ENCODE measurements around the gene BZW1.

The BZW1 gene

DNA sequence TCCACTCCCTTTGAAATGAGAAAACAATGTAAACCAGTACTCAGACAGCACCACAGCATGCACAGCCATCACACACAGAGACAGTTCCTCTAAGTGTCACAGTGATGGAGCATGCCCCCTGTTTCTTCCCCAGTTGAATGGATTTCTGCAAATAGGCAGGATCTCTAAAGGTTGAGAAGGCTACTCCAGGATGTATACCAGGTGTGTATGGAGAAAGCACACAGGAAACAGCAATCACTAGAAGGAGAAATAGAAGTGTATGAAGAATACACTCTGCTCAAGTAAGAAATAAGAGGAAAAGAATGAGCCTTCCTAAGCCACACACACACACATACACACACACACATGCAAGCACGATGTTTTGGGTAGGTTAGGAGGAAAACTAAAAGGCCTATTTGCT lies 38.6 kb upstream of the BZW1 start:
- TF ChIP-seq Cebpa-rat (IDR thresholded peaks at IDR 0.05): no peak
- Histone ChIP-seq H4K20me1 (no peaks in the 10 kb centered on the region), H3K9ac (no peak overlapping the region), H3K36me3 (peaks cover 27% of the 10 kb centered on the region), H3K4me1 (no peaks in the 10 kb centered on the region; the same call in 1 of the 2 replicates), H3K27me3 (no peaks in the 10 kb centered on the region), H3K27ac (no peak overlapping the region), H3K4me2 (no peak overlapping the region; the same call in 1 of the 2 replicates), H3K9me3 (peaks cover 7% of the 10 kb centered on the region), H3K4me3 (no peak overlapping the region)

DNA sequence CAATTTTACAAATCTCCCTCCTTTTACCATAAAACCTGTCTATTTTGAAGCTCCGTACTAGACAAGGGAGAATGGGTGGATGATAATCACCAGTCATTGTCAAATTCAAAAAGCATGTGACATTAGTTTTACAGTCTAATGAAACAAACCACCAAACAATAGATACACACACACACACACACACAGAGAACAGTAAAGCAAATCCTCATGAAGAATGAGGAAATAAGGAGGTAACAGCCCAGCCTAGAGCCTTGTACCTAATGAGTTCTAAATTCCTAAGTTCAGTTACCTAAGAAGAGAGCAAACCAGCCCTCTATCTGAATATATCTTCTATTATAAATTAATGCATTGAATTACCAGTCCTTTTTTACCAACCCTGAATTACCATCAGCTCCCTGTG lies 36.8 kb upstream of the BZW1 start:
- no peak overlapping the region for H3K4me3 ChIP-seq
- H3K4me2 ChIP-seq: no peak overlapping the region
- no peak overlapping the region for H3K9ac ChIP-seq
- H4K20me1 ChIP-seq: no peaks in the 10 kb centered on the region
- H3K27me3 ChIP-seq: no peaks in the 10 kb centered on the region
- H3K4me1 ChIP-seq: no peaks in the 10 kb centered on the region; the same call in 1 of the 2 replicates
- H3K36me3 ChIP-seq: peaks cover 27% of the 10 kb centered on the region
- no peak for TF ChIP-seq Cebpa-rat (IDR thresholded peaks at IDR 0.05)
- H3K27ac ChIP-seq: no peak overlapping the region
- H3K9me3 ChIP-seq: peaks cover 7% of the 10 kb centered on the region

DNA sequence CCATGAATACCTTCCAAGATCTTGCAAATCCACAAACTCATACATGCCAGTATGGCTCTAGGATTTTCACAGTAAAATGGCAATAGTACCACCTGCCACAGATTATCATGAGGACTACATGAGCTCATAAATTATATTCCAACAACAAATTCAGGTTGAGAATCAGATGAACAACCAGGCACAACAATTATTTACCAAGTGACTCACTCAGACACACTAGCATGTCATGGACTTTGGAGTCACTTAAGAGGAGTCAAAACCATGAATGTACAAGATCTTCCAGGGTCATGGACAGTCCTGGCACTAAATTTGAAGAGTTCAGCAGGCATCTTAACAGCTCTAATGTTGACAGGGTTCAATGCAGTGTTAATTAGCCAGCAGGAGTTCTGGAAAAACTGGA lies 34.4 kb upstream of the BZW1 start:
- no peaks in the 10 kb centered on the region; the same call in 1 of the 2 replicates for H3K4me1 ChIP-seq
- H3K4me3 ChIP-seq: no peak overlapping the region
- H4K20me1 ChIP-seq: no peaks in the 10 kb centered on the region
- no peak overlapping the region for H3K27ac ChIP-seq
- TF ChIP-seq Cebpa-rat (IDR thresholded peaks at IDR 0.05): no peak
- peaks cover 25% of the 10 kb centered on the region for H3K36me3 ChIP-seq
- H3K4me2 ChIP-seq: no peak overlapping the region
- peaks cover 7% of the 10 kb centered on the region for H3K9me3 ChIP-seq
- no peak overlapping the region for H3K9ac ChIP-seq
- no peaks in the 10 kb centered on the region for H3K27me3 ChIP-seq

DNA sequence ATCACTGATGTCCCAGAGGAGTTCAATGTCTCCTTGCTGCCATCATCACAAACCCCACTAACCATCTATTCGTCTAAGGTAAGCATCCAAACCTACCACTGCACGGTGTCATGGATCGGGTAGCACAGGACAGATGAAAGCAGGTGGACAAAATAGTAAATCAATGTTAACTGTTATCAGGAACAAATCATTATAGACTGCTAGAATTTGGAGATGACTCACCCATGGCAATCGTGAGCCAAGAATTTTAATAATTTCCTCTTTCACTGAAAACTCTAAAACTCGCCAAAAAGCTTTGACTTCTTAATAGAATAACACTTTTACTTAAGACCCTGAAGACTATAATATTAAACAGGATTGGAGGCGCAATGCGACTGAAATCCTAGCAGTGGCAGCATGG lies 33.7 kb upstream of the BZW1 start:
- H3K27me3 ChIP-seq: no peaks in the 10 kb centered on the region
- H4K20me1 ChIP-seq: no peaks in the 10 kb centered on the region
- no peak overlapping the region for H3K4me3 ChIP-seq
- no peak overlapping the region for H3K9ac ChIP-seq
- peaks cover 18% of the 10 kb centered on the region for H3K36me3 ChIP-seq
- TF ChIP-seq Cebpa-rat (IDR thresholded peaks at IDR 0.05): no peak
- peaks cover 3% of the 10 kb centered on the region; the same call in 1 of the 2 replicates for H3K9me3 ChIP-seq
- no peak overlapping the region for H3K27ac ChIP-seq
- no peak overlapping the region for H3K4me2 ChIP-seq
- H3K4me1 ChIP-seq: no peaks in the 10 kb centered on the region

DNA sequence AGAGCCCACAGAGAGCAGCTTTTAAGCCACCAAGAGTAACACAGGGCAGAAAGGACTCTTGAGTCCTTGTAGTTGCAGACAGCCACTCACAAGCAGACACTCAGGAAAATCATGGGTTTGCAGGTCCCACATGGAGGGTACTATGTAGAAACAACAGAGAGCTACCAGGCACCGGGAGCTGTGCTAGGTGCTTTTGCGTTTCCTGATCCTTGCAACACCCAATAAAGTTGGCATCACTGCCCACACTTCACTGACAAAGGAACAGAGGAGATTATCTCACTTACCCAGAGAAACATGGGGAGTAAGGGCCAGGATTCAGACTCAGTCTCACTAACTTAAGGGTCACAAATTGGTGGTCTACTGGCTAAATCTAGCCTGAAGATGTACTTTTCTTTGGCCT lies 32.5 kb upstream of the BZW1 start:
- H3K27ac ChIP-seq: no peak overlapping the region
- no peak for TF ChIP-seq Cebpa-rat (IDR thresholded peaks at IDR 0.05)

DNA sequence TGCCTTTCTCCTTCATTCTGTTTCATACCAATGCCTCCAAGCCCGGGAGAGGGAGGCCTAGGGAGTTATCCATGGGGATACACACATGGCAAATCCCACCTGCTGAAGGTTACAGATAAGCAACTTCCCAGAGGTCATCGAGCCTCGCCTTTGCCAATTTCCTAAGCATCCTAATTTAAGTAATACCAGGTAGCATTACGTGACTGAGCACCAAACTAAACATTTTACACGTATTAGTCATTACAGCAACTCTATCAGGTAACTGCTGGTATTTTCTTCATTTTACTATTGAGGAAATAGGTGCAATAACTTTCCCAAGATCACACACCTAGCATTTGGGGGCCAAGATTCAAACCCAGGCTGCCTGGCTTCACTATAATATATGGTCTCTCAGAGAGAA lies 30.1 kb upstream of the BZW1 start:
- no peaks in the 10 kb centered on the region for H3K27me3 ChIP-seq
- H3K4me3 ChIP-seq: no peak overlapping the region
- peaks cover 21% of the 10 kb centered on the region; the same call in 1 of the 2 replicates for H3K36me3 ChIP-seq
- H4K20me1 ChIP-seq: no peaks in the 10 kb centered on the region
- no peak overlapping the region for H3K27ac ChIP-seq
- H3K9me3 ChIP-seq: no peaks in the 10 kb centered on the region
- no peak overlapping the region for H3K9ac ChIP-seq
- no peak for TF ChIP-seq Cebpa-rat (IDR thresholded peaks at IDR 0.05)
- no peak overlapping the region for H3K4me2 ChIP-seq
- no peaks in the 10 kb centered on the region for H3K4me1 ChIP-seq

More for the DNA sequence above, 32.5 kb upstream of the BZW1 start:
- Histone ChIP-seq H3K36me3 (peaks cover 19% of the 10 kb centered on the region; the same call in 1 of the 2 replicates), H3K4me2 (no peak overlapping the region), H3K4me3 (no peak overlapping the region), H3K9me3 (no peaks in the 10 kb centered on the region), H3K4me1 (no peaks in the 10 kb centered on the region), H4K20me1 (no peaks in the 10 kb centered on the region), H3K9ac (no peak overlapping the region), H3K27me3 (no peaks in the 10 kb centered on the region)

DNA sequence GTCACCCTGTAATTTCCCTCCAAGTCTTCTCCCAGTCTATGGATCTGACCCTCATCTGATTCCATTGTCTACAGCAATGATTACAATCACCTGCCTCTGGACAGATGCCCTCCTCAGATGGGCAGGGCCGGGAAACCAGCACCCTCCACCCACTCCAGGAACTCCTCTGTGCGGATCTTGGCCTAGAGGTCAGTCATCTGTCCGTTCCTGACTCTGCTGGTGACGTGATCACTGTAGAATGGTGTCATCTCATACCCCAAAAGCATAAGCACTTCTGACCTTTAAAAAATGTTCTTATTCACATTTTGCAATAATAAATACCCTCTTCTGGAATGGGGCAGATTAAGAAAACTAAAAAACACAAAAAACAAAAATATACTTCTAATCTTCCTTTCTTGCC lies 29.5 kb upstream of the BZW1 start:
- no peaks in the 10 kb centered on the region for H4K20me1 ChIP-seq
- H3K4me2 ChIP-seq: no peak overlapping the region
- H3K9ac ChIP-seq: no peak overlapping the region
- H3K27ac ChIP-seq: no peak overlapping the region
- no peak for TF ChIP-seq Cebpa-rat (IDR thresholded peaks at IDR 0.05)
- no peak overlapping the region for H3K4me3 ChIP-seq
- no peaks in the 10 kb centered on the region for H3K4me1 ChIP-seq
- no peaks in the 10 kb centered on the region for H3K27me3 ChIP-seq
- peaks cover 15% of the 10 kb centered on the region; the same call in 1 of the 2 replicates for H3K36me3 ChIP-seq
- H3K9me3 ChIP-seq: no peaks in the 10 kb centered on the region

DNA sequence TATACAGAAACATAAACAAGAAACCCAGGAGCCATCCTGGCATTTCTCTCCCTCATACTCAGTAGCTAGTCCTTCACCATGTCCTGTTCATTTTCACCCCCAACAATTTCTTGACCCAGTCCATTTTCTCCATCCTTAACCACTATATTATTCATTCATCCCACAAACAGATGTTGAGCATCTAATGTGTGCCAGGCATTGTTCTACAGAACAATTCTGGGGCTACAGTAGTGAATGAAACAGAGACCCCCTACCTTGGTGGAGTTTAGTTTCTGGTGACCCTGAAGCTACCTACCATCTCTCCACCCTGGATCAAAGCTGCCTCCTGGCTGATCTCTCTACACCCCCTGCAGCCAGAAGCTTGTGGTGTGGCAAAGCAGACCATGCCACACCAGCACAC lies 27.5 kb upstream of the BZW1 start:
- Histone ChIP-seq H3K27me3 (no peaks in the 10 kb centered on the region), H3K27ac (no peak overlapping the region), H3K9me3 (no peaks in the 10 kb centered on the region), H3K4me2 (no peak overlapping the region), H3K36me3 (peaks cover 26% of the 10 kb centered on the region; the same call in 1 of the 2 replicates), H3K4me3 (no peak overlapping the region), H3K4me1 (no peaks in the 10 kb centered on the region), H4K20me1 (no peaks in the 10 kb centered on the region), H3K9ac (no peak overlapping the region)
- no peak for TF ChIP-seq Cebpa-rat (IDR thresholded peaks at IDR 0.05)

DNA sequence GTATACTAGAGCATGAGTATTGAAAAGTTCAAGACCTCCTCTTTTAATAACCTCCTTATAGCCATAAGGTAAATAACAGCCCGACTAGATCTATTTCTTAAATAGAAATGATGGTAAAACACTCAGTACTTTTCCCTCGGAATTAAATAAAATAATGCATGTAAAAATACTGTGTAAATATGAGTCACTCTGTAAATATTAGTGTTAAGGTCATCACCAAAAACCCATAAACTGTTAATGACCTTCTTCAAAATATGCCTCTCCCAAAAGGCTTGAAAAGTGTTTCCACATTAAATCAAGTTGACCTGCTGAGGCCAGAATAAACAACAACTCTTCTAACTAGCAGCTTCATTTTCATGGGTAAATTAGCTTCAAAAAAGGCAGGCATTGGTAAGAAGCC lies 25.3 kb upstream of the BZW1 start:
- no peaks in the 10 kb centered on the region for H3K9me3 ChIP-seq
- H3K36me3 ChIP-seq: peaks cover 35% of the 10 kb centered on the region; the same call in 1 of the 2 replicates
- no peak overlapping the region for H3K4me3 ChIP-seq
- H3K4me2 ChIP-seq: no peak overlapping the region
- no peaks in the 10 kb centered on the region for H3K27me3 ChIP-seq
- no peak for TF ChIP-seq Cebpa-rat (IDR thresholded peaks at IDR 0.05)
- no peaks in the 10 kb centered on the region for H3K4me1 ChIP-seq
- no peak overlapping the region for H3K27ac ChIP-seq
- H3K9ac ChIP-seq: no peak overlapping the region
- H4K20me1 ChIP-seq: no peaks in the 10 kb centered on the region

DNA sequence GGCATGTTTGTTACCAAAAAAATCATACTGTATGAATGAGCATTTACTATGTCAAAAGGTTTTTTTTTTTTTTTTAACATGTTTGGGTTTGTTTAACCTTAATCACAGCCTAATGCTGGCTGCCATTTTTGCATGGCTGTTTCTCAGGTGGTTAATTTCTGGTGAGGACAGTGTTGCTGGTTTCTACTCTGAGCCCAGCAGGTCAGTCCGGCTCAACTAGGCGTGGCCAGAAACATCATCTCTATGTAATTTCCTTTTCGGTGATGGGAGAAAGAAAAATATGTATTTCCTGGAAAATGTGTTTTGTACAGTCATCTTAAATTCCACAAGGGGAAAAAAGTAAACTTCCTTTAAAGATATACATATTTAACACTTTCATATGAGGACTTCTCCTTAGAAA lies 24.9 kb upstream of the BZW1 start:
- Histone ChIP-seq H3K36me3 (peaks cover 35% of the 10 kb centered on the region; the same call in 1 of the 2 replicates), H3K4me1 (no peaks in the 10 kb centered on the region), H3K4me3 (no peak overlapping the region), H3K27me3 (no peaks in the 10 kb centered on the region), H3K27ac (no peak overlapping the region), H3K9ac (no peak overlapping the region), H4K20me1 (no peaks in the 10 kb centered on the region), H3K9me3 (no peaks in the 10 kb centered on the region), H3K4me2 (no peak overlapping the region)
- no peak for TF ChIP-seq Cebpa-rat (IDR thresholded peaks at IDR 0.05)
